Astrocyte of the spinal cord (primary cell): ENCODE measurements around the gene HSF4.

Experiments used
- DNase-seq: peaks from one replicate; pipeline ENCODE4 v3.0.0; 2011; ENCODE audit warnings: low read depth, low spot score
- H3K4me3 ChIP-seq: 2 replicates; pipeline ENCODE4 v1.5.1; 2011; ENCODE audit warnings: low read depth, mild to moderate bottlenecking, low read length, moderate library complexity
- in situ Hi-C: cut with HindIII; loops from 2 replicates; pipeline ENCODE4 v1.10.0; 2017; ENCODE audit warnings: low sequenced_read_pairs
- TF ChIP-seq, protein P1 (sequence below): IDR thresholded peaks from 2 replicates; pipeline ENCODE4 v1.5.1; 2012; ENCODE audit warnings: low read depth, mild to moderate bottlenecking, low read length, inconsistent platforms

HSF4 gene

DNA sequence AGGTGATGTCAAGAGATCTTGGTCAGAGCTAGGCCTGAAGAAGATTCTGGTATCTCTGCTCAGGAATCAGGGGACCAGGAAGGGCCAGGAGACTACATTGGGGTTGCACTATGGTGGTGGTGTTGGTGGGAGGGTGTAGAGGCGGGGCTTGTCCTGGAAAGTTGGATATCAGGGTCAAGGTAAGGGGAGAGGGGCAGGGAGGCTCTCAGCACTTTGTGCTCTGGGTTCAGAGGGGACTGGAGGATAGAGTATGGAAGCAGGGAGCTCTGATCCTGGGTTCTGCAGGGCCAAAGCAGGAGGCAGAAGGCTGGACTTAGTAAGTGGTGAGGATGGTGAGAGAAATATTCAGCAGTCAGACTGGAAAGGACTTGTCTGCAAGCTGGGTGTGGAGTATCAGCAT, 8.8 kb downstream of the HSF4 start:
- in situ Hi-C loops: no loop called here
- TF ChIP-seq, protein P1, sequence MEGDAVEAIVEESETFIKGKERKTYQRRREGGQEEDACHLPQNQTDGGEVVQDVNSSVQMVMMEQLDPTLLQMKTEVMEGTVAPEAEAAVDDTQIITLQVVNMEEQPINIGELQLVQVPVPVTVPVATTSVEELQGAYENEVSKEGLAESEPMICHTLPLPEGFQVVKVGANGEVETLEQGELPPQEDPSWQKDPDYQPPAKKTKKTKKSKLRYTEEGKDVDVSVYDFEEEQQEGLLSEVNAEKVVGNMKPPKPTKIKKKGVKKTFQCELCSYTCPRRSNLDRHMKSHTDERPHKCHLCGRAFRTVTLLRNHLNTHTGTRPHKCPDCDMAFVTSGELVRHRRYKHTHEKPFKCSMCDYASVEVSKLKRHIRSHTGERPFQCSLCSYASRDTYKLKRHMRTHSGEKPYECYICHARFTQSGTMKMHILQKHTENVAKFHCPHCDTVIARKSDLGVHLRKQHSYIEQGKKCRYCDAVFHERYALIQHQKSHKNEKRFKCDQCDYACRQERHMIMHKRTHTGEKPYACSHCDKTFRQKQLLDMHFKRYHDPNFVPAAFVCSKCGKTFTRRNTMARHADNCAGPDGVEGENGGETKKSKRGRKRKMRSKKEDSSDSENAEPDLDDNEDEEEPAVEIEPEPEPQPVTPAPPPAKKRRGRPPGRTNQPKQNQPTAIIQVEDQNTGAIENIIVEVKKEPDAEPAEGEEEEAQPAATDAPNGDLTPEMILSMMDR: no peak
- no peak for DNase-seq
- H3K4me3 ChIP-seq: no peak overlapping the region

DNA sequence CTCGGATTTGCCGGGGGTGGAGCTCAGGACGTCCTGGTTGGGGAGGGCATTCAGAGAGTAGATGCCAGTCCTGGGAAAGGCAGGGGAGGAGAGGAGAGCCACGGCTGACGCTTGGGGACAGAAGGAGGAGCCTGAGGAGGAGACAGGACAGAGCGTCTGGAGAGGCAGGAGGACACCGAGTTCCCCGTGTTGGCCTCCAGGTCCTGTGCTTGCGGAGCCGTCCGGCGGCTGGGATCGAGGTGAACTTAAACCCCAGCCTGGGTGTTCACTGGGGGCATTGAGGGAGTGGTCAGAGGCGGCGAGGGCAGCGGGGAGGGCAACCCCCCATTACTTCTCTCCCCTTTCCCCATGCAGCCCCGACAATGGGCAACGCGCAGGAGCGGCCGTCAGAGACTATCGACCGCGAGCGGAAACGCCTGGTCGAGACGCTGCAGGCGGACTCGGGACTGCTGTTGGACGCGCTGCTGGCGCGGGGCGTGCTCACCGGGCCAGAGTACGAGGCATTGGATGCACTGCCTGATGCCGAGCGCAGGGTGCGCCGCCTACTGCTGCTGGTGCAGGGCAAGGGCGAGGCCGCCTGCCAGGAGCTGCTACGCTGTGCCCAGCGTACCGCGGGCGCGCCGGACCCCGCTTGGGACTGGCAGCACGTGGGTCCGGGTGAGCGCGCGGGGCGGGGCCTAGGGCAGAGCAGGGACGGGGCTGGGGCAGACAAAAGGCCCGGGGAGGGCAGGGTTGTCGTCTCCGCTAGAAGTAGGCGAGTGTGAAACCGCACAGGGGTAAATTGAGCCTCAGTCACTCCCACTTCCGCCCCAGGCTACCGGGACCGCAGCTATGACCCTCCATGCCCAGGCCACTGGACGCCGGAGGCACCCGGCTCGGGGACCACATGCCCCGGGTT, 9.5 kb downstream of the HSF4 start:
- H3K4me3 ChIP-seq: peak overlapping the region; percentile 30
- TF ChIP-seq, protein P1: peak; percentile 29
- DNase-seq: peak; percentile 82
- in situ Hi-C loops: no loop called here

DNA sequence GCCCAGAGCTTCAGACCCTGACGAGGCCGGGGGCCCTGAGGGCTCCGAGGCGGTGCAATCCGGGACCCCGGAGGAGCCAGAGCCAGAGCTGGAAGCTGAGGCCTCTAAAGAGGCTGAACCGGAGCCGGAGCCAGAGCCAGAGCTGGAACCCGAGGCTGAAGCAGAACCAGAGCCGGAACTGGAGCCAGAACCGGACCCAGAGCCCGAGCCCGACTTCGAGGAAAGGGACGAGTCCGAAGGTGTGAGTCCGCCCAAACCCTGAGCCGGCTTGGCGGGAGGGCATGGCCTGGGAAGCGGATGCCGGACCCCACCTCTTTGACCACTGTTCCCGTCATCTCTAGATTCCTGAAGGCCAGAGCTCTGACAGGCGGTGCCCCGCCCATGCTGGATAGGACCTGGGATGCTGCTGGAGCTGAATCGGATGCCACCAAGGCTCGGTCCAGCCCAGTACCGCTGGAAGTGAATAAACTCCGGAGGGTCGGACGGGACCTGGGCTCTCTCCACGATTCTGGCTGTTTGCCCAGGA, 10.2 kb downstream of the HSF4 start:
- no peak for DNase-seq
- TF ChIP-seq, protein P1: no peak
- in situ Hi-C loops: no loop called here
- H3K4me3 ChIP-seq: peak overlapping the region; percentile 30

DNA sequence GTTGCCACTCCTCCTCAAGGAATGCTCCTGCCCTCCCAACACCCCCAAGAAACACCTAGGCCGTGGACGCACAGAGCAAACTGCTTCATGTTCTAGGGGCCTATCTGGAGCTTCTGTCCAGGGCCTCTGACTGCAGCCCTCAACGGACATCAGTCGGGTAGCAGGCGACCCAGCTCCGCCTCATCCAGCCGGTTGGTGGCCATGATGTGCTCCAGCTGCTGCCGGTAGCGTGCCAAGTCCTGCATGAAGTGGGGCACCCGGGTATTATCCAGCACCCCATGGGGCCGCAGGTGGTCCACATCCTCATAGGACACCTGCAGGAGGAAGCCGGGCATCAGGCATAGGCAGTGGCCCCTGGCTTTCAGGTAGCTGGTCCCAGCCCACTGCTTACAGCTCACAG, 12.1 kb downstream of the HSF4 start:
- TF ChIP-seq, protein P1: no peak
- in situ Hi-C loops: no loop called here
- DNase-seq: no peak
- no peak overlapping the region for H3K4me3 ChIP-seq

DNA sequence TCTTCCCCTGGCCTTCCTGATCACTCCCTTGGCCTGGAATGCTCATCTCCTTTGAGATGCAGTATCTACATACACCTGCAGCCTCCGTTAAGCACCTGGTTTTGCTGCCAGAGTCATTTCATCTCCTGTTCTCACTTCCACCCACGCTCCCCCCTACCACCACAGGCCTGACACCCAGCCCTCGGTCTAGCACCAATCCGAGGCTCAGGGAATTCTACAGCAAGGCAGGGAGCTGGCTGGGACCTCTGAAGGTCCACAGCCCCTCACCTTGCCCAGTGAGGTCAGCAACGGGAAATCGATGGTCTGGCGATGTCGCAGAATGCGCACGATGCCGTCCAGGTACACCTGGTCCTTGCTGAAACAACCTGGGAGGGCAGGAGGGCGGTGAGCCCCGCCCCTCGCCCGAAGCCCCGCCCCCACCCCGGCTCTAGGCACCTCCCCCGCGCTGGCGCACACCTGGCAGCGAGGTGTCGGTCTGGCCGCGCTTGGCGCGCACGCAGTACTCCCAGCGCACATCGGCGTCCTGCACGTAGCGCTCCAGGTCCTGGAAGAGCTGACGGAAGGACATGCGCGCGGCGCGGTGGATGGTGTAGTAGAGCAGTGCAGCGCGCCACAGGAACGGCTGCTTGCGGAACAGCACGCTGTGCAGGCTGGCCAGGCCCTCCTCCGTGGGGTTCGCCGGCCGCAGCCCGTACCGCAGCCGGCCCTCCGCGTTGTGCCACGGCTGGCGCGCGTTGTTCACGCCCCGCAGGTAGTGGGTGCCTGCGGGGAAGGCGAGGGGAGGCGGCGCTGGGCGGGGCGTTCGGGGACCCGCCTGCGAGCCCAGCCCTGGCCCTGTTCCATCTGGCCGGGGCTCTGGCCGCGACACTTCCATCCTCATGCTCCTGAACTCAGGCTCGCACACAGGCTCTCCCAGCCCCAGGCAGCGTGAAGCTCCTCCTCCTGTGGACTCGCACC, 13.5 kb downstream of the HSF4 start:
- TF ChIP-seq, protein P1: no peak
- peak; percentile 48 for DNase-seq
- in situ Hi-C loops: no loop called here
- no peak overlapping the region for H3K4me3 ChIP-seq

DNA sequence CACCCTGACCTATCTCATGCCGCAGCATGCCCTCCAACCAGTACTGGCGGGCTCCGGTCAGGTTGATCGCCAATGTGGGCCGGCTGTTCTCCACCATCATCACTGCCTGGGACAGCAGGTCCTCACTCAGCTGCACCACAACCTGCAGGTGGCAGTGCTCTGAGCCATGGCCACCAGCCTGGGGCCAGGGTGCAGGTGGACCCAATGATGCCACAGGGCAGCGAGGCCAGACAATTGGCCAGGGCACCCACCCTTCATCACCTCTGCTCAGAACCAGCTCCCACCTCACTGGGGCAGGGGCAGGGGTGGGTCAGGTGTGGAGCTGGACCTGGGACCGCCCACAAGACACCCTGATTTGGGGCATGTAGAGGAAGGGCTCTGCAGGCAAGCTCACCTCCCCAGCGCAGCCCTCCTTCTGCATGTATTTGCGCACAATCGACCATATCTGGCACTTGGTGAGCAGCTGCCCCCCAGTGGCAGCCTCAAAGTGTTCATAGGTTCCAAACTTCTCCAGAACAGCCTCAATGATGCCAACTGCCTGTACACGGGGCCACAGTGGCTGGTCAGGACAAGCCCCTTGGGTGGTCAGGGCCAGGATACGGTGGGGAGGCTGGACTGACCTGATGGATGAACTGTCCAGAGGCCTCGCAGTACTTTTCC, 15.0 kb downstream of the HSF4 start:
- H3K4me3 ChIP-seq: no peak overlapping the region
- TF ChIP-seq, protein P1: no peak
- in situ Hi-C loops: no loop called here
- DNase-seq: no peak
